ENCODE results near the gene NFRKB. TPM values are rescaled to one million over a fixed set of nuclear protein-coding genes. Genes with fewer than 3 reads are reported as not detected.
A peak's percentile ranks its signal among the peaks of the same experiment; 100 is the strongest.

Gene NFRKB
- total and polyA plus RNA-seq, 3 experiments from 2014 or later = 20.3 to 37.8 (median 37.5) TPM

DNA sequence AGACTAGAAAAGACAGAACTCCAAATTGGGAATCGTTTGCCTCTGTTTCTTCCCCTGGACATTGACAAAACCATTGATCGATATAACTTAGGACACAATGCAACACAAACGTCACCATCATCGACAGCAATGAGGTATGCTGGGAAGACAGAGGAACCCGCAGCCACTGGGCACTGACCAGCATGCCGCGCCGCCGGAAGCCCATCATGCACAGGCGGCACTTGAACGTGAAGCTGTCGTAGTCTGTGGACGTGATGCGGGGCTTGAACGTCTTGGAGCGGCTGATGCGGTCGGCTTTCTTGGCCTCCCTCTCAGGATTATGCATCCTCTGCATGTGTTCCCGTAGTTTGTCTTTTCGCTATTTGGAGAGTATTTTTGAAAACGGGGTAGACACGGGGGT is 23.0 kb upstream of the NFRKB start:
- Histone ChIP-seq H3K27ac (ENCODE audit: low read depth, low read length) (no peak overlapping the region), H3K36me3 (ENCODE audit: insufficient read depth, low read length) (no peaks in the 10 kb centered on the region), H3K27me3 (ENCODE audit: insufficient read depth, low read length, poor library complexity, severe bottlenecking) (no peaks in the 10 kb centered on the region), H3K4me1 (ENCODE audit: insufficient read depth, low read length) (no peaks in the 10 kb centered on the region), H3K4me3 (ENCODE audit: low read length) (no peak overlapping the region), H3K9me3 (ENCODE audit: low read length) (no peaks in the 10 kb centered on the region)
- Mint-ChIP-seq H3K27ac (no peak overlapping the region), H3K4me3 (no peak overlapping the region), H3K27me3 (peaks cover 0 to 3% of the 10 kb centered on the region in 2 donors), H3K9me3 (no peaks in the 10 kb centered on the region), H3K36me3 (peaks cover 9 to 69% (median 9%) of the 10 kb centered on the region in 3 donors), H3K4me1 (peaks cover 2 to 3% (median 2%) of the 10 kb centered on the region in 3 donors)
- ChIA-PET CTCF (interaction anchor here (13.9 kb wide), 1 partner anchor 215 kb away, joined by 159 read pairs; no protein-coding TSS in a partner anchor), POLR2A (no interaction called here)
- DNase-seq = no peak

DNA sequence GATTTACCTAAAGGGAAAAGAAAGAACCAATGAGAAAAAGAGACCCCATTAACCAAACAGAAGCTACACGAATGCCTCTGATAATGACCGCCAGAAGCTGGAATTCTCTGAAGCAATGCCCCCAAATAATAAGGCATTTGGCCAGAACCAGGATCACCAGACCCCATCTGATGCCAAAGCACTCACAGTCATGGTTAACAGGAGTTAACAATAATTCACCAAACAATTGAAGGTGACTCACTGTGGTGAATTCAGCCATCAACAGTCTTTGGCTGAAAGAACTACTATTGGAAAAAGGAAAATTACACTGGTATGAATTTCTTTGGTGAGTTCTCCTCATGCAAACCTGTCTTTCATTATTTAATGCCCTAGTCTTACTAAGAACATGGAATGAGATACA is 21.9 kb upstream of the NFRKB start:
- no peaks in the 10 kb centered on the region for H3K27me3 ChIP-seq (ENCODE audit: insufficient read depth, low read length, poor library complexity, severe bottlenecking)
- CTCF ChIA-PET = interaction anchor here (13.9 kb wide), 1 partner anchor 216 kb away, joined by 159 read pairs; no protein-coding TSS in a partner anchor

DNA sequence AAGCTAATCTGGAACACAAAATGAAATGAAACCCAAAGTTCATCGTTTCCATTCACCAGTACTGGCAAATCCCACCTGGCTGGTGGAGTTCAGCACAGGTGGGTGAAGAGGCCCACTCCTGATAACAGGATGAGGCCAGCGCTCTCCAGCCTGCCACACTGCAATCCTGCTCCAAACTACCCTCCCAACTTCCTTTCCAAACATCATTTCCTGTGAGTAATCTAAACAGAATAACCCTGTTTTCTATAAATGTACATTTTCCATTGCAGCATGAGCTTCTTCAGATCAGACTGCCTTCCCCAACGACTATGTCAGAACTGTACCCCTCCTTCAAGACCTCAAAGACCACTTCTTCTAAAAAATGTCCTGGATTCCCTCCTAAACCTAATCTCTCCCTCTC is 15.9 kb upstream of the NFRKB start:
- H3K4me3 ChIP-seq (ENCODE audit: low read length) = no peak overlapping the region
- Mint-ChIP-seq H3K4me3 (no peak overlapping the region), H3K9me3 (no peaks in the 10 kb centered on the region), H3K27ac (peak overlapping the region in 6 of 8 donors; percentile 0 to 76 (median 20)), H3K36me3 (peaks cover 16 to 72% (median 18%) of the 10 kb centered on the region in 3 donors), H3K4me1 (no peaks in the 10 kb centered on the region), H3K27me3 (no peaks in the 10 kb centered on the region)
- no peaks in the 10 kb centered on the region for H3K9me3 ChIP-seq (ENCODE audit: low read length)
- ChIA-PET CTCF (no interaction called here), POLR2A (no interaction called here)
- no peak overlapping the region for H3K27ac ChIP-seq (ENCODE audit: low read depth, low read length)
- H3K4me1 ChIP-seq (ENCODE audit: insufficient read depth, low read length) = no peaks in the 10 kb centered on the region
- DNase-seq = no peak
- no peaks in the 10 kb centered on the region for H3K27me3 ChIP-seq (ENCODE audit: insufficient read depth, low read length, poor library complexity, severe bottlenecking)
- H3K36me3 ChIP-seq (ENCODE audit: insufficient read depth, low read length) = peaks cover 15% of the 10 kb centered on the region

More for the DNA sequence above, 21.9 kb upstream of the NFRKB start:
- Mint-ChIP-seq H3K4me1 (no peaks in the 10 kb centered on the region), H3K27ac (no peak overlapping the region), H3K36me3 (peaks cover 9 to 69% (median 10%) of the 10 kb centered on the region in 3 donors), H3K4me3 (no peak overlapping the region), H3K27me3 (peaks cover 0 to 3% of the 10 kb centered on the region in 2 donors), H3K9me3 (no peaks in the 10 kb centered on the region)
- Histone ChIP-seq H3K4me1 (ENCODE audit: insufficient read depth, low read length) (no peaks in the 10 kb centered on the region), H3K36me3 (ENCODE audit: insufficient read depth, low read length) (no peaks in the 10 kb centered on the region), H3K27ac (ENCODE audit: low read depth, low read length) (no peak overlapping the region), H3K4me3 (ENCODE audit: low read length) (no peak overlapping the region), H3K9me3 (ENCODE audit: low read length) (no peaks in the 10 kb centered on the region)
- no peak for DNase-seq
- POLR2A ChIA-PET = no interaction called here

DNA sequence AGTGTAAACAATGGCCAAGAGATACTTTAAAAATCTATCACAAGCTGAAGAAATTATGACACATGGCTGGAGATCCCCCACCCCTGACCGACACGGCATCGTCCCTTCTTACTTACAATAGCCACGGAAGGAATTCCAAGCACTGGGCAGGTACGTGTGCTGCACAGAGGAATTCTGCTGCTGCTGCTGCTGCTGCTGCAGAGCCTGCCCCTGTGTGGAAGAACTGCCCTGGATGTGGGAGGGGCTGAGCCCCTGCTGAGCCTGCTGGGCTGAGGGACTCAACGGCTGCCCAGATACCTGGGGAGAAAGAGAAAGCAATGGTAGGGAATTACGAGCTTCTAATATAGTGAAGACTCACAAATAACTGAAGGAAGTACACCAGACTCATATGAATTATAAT is 15.0 kb upstream of the NFRKB start:
- POLR2A ChIA-PET = no interaction called here
- H3K27ac Mint-ChIP-seq = no peak overlapping the region
- H3K4me1 Mint-ChIP-seq = no peaks in the 10 kb centered on the region
- H3K4me3 Mint-ChIP-seq = no peak overlapping the region
- Histone ChIP-seq H3K27ac (ENCODE audit: low read depth, low read length) (no peak overlapping the region), H3K27me3 (ENCODE audit: insufficient read depth, low read length, poor library complexity, severe bottlenecking) (no peaks in the 10 kb centered on the region), H3K36me3 (ENCODE audit: insufficient read depth, low read length) (peaks cover 19% of the 10 kb centered on the region), H3K4me3 (ENCODE audit: low read length) (no peak overlapping the region), H3K9me3 (ENCODE audit: low read length) (no peaks in the 10 kb centered on the region), H3K4me1 (ENCODE audit: insufficient read depth, low read length) (no peaks in the 10 kb centered on the region)
- no peaks in the 10 kb centered on the region for H3K9me3 Mint-ChIP-seq
- CTCF ChIA-PET = interaction anchor here (1.2 to 1.5 kb wide), 2 partner anchors 12 to 222 kb away, joined by 3 to 5 read pairs; no protein-coding TSS in a partner anchor
- peaks cover 16 to 72% (median 19%) of the 10 kb centered on the region in 3 donors for H3K36me3 Mint-ChIP-seq
- no peaks in the 10 kb centered on the region for H3K27me3 Mint-ChIP-seq
- no peak for DNase-seq

DNA sequence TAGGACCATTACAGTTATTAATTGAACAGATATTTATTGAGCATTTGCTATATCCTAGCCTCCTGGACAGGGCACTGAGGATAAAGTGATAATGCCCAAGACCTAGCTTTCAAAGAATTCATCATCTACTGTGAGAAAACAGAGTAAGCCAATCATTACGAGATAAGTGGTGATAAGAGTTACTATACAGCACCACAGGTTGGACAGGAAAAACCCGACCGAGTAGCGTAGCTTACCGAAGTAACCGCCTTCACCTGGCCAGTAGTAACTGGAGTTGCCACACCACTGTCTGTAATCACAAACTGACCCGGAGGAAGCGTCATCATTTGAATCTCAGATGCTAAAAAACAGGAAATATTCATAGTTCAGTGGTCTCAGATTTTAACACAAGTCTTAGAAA is 10.0 kb upstream of the NFRKB start:
- Mint-ChIP-seq H3K27ac (peak overlapping the region in 1 of 8 donors; percentile 43), H3K4me3 (no peak overlapping the region), H3K9me3 (no peaks in the 10 kb centered on the region), H3K27me3 (no peaks in the 10 kb centered on the region), H3K36me3 (peaks cover 18 to 68% (median 28%) of the 10 kb centered on the region in 3 donors), H3K4me1 (no peaks in the 10 kb centered on the region)
- H3K4me3 ChIP-seq (ENCODE audit: low read length) = no peak overlapping the region
- H3K27ac ChIP-seq (ENCODE audit: low read depth, low read length) = no peak overlapping the region
- ChIA-PET POLR2A (no interaction called here), CTCF (no interaction called here)
- H3K27me3 ChIP-seq (ENCODE audit: insufficient read depth, low read length, poor library complexity, severe bottlenecking) = no peaks in the 10 kb centered on the region
- H3K4me1 ChIP-seq (ENCODE audit: insufficient read depth, low read length) = no peaks in the 10 kb centered on the region
- peaks cover 21% of the 10 kb centered on the region for H3K36me3 ChIP-seq (ENCODE audit: insufficient read depth, low read length)
- no peaks in the 10 kb centered on the region for H3K9me3 ChIP-seq (ENCODE audit: low read length)
- no peak for DNase-seq

DNA sequence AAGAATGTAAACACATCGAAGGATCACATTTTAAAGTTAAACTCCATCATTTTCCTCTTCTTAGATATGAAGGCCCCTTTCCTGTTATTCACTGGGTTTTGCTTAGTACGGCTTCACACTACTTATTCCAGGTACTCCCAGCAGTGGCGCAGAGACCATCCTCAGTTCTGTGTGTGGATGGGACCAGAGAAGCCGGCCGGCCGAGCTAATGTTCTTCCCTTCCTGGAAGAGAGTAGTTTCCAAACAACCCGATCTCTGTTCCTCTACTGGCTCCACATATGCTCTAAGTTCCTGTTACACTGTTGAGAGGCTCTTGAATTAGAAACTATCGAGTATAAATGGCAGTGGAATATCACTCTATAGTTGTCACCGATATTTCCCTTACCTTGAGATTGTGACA is 684 bp upstream of the NFRKB start:
- peaks cover 0 to 2% of the 10 kb centered on the region in 2 donors for H3K27me3 Mint-ChIP-seq
- H3K27ac Mint-ChIP-seq = peak overlapping the region in 7 of 8 donors; percentile 74 to 91 (median 83)
- H3K36me3 ChIP-seq (ENCODE audit: insufficient read depth, low read length) = peaks cover 15% of the 10 kb centered on the region
- POLR2A ChIA-PET = interaction anchor here (0.7 to 1.0 kb wide), 2 partner anchors 106 to 107 kb away, joined by 3 to 4 read pairs; partner anchors contain the start of gene PRDM10
- peaks cover 20% of the 10 kb centered on the region for H3K4me1 ChIP-seq (ENCODE audit: insufficient read depth, low read length)
- peak overlapping the region; percentile 65 for H3K27ac ChIP-seq (ENCODE audit: low read depth, low read length)
- H3K9me3 Mint-ChIP-seq = no peaks in the 10 kb centered on the region
- no peaks in the 10 kb centered on the region for H3K27me3 ChIP-seq (ENCODE audit: insufficient read depth, low read length, poor library complexity, severe bottlenecking)
- H3K36me3 Mint-ChIP-seq = peaks cover 4 to 33% (median 12%) of the 10 kb centered on the region in 3 donors
- CTCF ChIA-PET = interaction anchor here (1.1 kb wide), 1 partner anchor 1020 kb away, joined by 3 read pairs; the partner anchor contains the start of gene SNX19
- peak overlapping the region; percentile 90 to 96 (median 93) for H3K4me3 Mint-ChIP-seq
- H3K9me3 ChIP-seq (ENCODE audit: low read length) = no peaks in the 10 kb centered on the region
- DNase-seq = no peak
- H3K4me3 ChIP-seq (ENCODE audit: low read length) = peak overlapping the region; percentile 91
- H3K4me1 Mint-ChIP-seq = peaks cover 35 to 49% (median 43%) of the 10 kb centered on the region in 3 donors

DNA sequence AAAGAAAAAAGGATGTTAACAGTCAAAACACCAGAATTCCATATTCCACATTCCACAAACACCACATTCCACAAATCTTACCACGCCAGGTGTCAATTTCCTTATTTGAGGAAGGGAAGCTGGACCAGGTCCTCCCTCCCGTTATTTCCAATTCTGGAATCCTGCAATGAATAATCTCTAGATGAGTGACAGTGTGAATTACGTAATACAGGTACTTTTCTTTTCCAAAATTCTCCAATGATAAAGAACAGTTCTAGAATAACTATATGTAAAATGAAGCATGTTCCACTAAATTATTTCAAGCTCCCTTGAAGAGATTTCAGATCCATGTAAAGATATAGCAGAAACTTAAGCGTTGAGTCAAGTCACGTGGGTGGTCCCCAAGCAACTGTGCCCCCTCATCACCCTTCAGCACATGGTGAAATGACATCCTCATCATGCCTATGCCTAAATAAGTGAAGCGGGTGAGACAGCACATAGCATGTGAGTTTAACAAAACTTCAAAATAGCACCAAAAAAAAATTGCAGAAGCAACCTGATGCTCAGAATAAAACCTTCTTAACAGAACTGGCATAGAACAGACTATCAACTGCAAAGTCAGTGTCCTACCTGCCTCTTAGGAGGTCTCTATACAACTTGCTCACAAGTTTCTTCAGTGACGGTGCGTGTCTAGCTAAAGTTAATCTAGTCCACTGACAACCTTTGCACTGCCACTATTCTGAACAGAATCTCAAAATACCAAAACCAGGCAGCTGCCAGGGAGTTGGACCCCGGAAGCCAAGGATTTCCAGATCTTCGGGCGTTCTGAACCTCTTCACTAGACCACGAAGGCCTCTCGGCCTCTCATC is 876 bp downstream of the NFRKB start:
- no peaks in the 10 kb centered on the region for H3K9me3 Mint-ChIP-seq
- peak in 1 of 5 donors; percentile 10 for DNase-seq
- peaks cover 0 to 2% of the 10 kb centered on the region in 2 donors for H3K27me3 Mint-ChIP-seq
- POLR2A ChIA-PET = interaction anchor here (0.6 to 1.0 kb wide), 4 partner anchors 40 to 226 kb away, joined by 3 read pairs; no protein-coding TSS in a partner anchor
- Histone ChIP-seq H3K36me3 (ENCODE audit: insufficient read depth, low read length) (peaks cover 17% of the 10 kb centered on the region), H3K4me3 (ENCODE audit: low read length) (peak overlapping the region; percentile 91), H3K27ac (ENCODE audit: low read depth, low read length) (peak overlapping the region; percentile 65), H3K27me3 (ENCODE audit: insufficient read depth, low read length, poor library complexity, severe bottlenecking) (no peaks in the 10 kb centered on the region), H3K9me3 (ENCODE audit: low read length) (no peaks in the 10 kb centered on the region), H3K4me1 (ENCODE audit: insufficient read depth, low read length) (peaks cover 24% of the 10 kb centered on the region)
- H3K4me3 Mint-ChIP-seq = peak overlapping the region; percentile 90 to 96 (median 93)
- peaks cover 40 to 57% (median 52%) of the 10 kb centered on the region in 3 donors for H3K4me1 Mint-ChIP-seq
- H3K27ac Mint-ChIP-seq = peak overlapping the region; percentile 79 to 97 (median 91)
- peaks cover 4 to 41% (median 8%) of the 10 kb centered on the region in 3 donors for H3K36me3 Mint-ChIP-seq
- CTCF ChIA-PET = interaction anchor here (0.8 to 1.4 kb wide), 3 partner anchors 13 to 237 kb away, joined by 3 to 7 read pairs (median 4); no protein-coding TSS in a partner anchor

DNA sequence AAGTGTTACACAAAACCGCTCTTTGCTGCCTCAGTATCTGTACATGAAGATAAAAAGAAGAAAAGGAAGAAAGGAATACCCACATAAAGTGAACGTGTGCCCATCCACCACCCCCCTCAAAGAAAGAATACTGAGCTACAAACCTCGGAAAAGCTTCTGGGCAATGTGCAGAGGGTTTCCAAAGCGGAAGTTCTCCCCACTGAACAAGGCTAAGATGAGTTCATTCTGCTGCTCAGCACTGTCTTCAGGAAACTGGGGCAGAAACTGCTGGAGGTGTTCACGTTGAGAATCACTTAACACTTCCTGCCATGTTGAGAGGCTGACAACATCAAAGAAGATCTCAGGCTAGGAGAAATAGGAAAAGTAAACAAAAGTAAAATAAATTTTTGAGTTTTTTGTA is 6.9 kb downstream of the NFRKB start:
- H3K4me1 ChIP-seq (ENCODE audit: insufficient read depth, low read length) = peaks cover 20% of the 10 kb centered on the region
- Mint-ChIP-seq H3K4me3 (peak overlapping the region in 3 of 7 donors; percentile 23 to 61 (median 47)), H3K9me3 (no peaks in the 10 kb centered on the region), H3K27ac (peak overlapping the region in 7 of 8 donors; percentile 55 to 93 (median 69)), H3K4me1 (peaks cover 28 to 49% (median 46%) of the 10 kb centered on the region in 3 donors), H3K27me3 (no peaks in the 10 kb centered on the region), H3K36me3 (peaks cover 20 to 89% (median 30%) of the 10 kb centered on the region in 3 donors)
- no peaks in the 10 kb centered on the region for H3K9me3 ChIP-seq (ENCODE audit: low read length)
- ChIA-PET POLR2A (no interaction called here), CTCF (interaction anchor here (0.9 kb wide), 1 partner anchor 244 kb away, joined by 3 read pairs; no protein-coding TSS in a partner anchor)
- no peaks in the 10 kb centered on the region for H3K27me3 ChIP-seq (ENCODE audit: insufficient read depth, low read length, poor library complexity, severe bottlenecking)
- H3K27ac ChIP-seq (ENCODE audit: low read depth, low read length) = no peak overlapping the region
- peak in 2 of 5 donors; percentile 14 to 54 for DNase-seq
- peaks cover 62% of the 10 kb centered on the region for H3K36me3 ChIP-seq (ENCODE audit: insufficient read depth, low read length)
- H3K4me3 ChIP-seq (ENCODE audit: low read length) = no peak overlapping the region

All from CD8-positive, alpha-beta memory T cell (primary cell).